ENCODE data around the gene TNIP1.

TNIP1 gene

GRCh38 chr5:151019331-151019730 is 61.5 kb downstream of the TNIP1 start:
- DNase-seq, result no peak

DNA sequence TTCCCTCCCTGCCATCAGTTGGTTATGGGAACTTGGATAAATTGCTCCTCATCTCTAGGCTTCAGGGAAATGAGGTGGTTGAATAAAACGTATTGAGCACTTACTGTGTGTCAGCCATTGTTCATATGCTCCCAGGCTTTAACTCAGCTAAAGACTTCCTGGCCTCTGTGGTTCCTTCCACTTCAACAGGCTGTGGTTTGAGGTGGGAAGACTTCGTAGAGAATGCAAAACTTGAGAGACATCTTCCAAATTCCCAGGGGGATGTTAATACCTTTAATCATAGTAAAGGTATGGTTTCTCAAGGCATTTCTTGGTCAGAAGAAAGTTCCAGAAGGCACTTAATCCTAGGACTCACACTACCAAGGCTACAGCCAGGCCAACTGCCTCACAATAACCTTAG is 62.0 kb downstream of the TNIP1 start:
- no peak for DNase-seq

GRCh38 chr5:151017897-151018296 is 62.9 kb downstream of the TNIP1 start:
- no peak for DNase-seq

DNA sequence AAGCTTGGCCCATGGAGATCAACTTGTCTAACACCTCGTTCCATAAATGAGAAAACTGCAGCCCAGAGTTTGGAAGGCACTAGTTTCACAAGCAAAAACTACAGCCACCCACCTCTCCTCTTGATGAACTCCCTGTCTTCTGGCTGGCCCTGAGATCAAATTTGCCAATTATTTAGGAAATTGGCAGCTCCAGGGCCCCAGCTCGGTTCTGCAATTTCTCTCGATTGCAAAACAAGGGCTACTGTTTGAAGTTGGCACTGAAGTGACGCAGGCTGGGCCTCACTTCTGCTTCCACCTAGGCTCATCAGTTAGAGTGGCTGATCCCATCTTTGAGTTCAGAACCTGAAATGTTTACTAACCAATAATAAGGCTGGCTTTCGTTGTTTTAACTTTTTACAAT is 64.1 kb downstream of the TNIP1 start:
- DNase-seq, result no peak

DNA sequence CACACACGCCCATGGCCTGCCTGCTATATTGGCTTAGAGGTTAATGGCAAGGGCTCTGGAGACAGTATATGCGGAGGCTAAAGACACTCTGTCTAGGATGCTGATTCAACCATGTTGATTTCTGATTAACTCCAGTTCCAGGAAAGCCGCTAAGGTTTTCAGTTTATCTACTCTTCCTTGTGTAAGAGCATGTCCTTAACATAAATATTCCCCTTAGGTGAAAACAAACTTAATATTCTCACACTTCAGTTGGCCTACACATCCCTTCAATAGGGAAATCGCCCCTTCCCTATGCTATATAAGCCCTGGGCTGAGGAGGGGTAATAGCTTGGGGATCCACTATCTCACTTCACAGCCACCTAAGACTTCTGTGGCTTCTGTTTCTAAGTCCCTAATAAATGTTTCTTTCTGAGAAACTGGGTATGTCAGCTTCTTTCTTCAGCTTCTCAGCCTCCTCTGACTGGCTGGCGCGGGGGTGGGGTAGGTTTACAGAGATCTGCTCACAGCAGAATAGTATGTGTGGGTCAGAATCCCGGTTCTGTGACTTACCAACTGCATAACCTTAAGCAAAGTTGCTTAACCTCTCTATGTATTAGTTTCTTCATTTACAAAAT is 64.8 kb downstream of the TNIP1 start:
- no peak for DNase-seq

DNA sequence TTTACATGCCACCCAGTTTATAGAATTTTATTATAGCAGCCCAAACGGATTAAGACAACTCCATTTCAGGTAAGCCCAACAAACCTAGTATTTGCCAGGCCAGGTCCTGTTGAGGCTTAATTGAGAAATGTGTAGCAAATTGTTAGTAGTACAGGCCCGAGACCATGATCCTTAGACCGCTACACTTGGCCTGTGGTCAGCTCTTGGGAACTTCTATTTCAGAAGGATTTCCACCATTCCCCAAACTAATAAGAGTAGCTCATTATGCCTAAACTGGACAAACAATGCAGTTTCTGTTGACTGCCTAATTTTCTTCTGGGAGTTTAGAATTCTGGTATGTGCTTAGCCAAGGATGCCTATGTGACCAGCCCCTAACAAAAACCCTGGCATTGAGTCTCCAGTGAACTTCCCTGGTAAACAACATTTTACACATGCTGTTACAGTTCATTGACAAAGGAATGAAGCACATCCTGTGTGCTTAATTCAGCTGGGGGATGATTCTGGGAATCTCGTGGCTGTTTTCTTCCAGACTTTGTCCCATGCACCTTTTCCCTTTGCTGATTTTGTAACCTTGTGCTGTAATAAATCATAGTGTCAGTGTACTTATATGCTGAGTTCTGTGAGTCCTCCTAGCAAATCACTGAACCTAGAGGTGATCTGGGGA is 66.0 kb downstream of the TNIP1 start:
- no peak for DNase-seq

- DNase-seq, result no peak
Measured at GRCh38 chr5:151012862-151013261, 68.0 kb downstream of the TNIP1 start.

- no peak for DNase-seq
Measured at GRCh38 chr5:151008906-151009305, 71.9 kb downstream of the TNIP1 start.

DNA sequence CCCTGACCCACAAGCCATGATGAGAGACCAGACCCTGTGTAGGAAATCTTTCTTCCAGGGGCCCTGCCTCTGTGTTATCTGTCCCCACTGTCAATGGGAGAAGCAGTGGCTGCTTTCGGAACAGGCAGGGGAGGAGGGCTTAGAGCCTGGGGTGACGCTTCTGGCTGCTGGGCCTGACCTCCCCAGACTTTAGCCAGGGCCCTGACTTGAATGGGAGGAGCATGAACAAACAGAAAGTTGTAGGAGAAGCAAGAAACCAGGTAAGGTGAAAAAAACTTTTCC is 72.7 kb downstream of the TNIP1 start:
- DNase-seq, result no peak

GRCh38 chr5:151007430-151008209 is 73.2 kb downstream of the TNIP1 start:
- no peak for DNase-seq

GRCh38 chr5:151006704-151007334 is 74.0 kb downstream of the TNIP1 start:
- DNase-seq, result no peak

- DNase-seq, result no peak
Measured at GRCh38 chr5:151005950-151006576, 74.8 kb downstream of the TNIP1 start.

DNA sequence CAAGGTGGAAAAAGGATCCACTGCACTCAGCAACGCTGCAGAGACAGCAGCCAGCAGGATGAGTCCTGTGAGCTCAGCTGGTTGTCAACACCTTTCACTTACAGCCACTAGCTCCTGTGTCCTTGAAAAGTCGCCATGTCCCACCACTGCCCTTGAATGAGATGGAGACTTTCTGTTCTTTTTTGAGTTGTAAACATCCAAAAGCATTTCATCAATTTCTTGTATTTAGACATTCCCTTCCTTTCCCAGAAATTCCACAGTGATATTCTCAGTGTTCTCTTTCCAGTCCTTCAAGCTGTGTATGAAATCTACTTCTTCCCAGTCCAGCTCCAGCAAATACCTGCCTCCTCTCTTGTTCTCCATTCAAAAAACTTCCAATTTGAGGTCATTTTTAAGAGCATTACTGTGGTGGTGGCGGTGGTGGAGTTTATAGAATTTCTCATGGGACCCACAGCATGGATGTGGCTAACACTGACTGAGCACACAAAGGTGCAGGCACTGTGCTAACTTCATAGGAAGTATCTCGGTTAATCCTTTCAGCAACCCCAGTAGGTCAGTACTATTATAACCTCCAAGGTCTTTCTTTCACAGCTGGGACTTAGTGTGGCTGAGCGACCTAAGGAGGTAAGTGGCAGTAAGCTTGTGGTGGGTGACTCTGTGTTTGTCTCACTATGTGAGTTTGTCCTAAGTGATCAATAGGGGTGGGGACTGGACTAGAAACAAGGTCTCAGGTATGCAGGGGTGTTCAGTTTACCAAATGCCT is 75.5 kb downstream of the TNIP1 start:
- no peak for DNase-seq

- DNase-seq, result no peak
Measured at GRCh38 chr5:151004499-151004898, 76.3 kb downstream of the TNIP1 start.

DNA sequence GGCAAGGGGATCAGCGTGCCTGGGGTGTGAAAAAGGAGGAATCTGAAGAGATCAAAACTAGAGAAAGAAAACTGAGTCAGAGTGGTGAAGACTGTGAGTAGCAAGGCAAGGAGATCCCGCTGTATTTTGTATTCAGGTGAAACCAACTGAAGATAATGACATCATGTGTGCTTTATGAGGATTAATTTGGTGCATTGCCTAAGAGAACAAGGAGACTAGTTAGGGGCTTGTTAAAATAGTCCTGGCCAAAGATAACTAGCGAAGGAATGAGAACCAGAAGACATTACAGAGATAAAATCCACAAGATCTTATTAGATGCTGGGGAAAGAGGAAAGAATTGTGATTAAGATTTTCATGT is 77.4 kb downstream of the TNIP1 start:
- DNase-seq, result no peak

DNA sequence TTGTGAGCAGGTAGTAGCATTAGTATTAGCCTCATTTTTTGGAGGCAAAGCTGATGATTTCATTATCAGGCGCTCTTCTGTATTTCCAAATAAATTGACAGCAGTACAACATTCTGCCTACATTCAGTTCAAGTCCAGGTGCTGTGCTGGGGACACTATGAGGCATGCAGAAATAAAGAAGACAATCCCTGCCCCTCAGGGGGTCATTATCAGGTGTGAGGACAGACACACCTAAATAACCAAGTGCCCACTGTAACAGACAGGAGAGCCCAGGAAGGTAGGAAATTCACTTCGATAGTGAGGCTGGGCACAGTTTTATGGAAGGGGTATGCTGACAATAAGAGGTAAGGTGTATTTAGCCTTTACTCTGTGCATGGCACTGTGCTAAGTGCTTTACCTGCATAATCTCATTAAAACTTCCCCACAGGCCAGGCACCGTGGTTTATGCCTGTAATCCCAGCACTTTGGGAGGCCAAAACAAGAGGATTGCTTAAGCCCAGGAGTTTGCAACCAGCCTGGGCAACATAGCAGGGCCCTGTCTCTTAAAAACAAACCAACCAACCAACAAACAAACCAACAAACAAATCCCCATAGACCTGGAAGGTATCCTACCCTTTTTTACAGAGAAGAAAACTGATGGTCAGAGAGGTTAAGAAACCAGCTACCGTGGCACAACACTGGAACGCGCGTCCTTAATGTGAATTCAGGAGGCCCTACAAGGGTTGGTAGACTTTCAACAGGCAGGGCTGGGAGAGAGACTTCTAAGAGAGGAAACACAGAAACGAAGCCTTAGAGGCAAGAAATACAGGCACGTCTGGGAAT is 77.9 kb downstream of the TNIP1 start:
- DNase-seq, result no peak

- no peak for DNase-seq
Measured at GRCh38 chr5:151002250-151002649, 78.6 kb downstream of the TNIP1 start.

DNA sequence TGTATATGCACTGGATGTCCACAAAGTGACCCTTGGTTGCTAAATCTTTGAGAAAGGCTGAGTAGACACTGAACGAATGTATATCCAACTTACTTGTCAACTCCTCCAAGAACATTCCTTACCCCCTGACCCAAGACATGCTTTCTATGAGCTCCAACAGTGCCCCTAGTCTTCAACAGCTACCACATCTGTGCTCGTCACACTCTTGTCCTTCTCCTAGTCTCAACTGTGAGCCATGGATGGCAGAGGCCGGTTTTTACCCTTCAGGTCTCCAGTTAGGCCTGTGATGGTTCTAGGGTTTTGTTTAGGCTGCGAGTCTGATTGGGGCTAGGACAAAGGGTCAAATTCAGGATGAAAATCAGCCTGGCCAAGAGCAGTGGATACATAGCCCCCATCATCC is 79.4 kb downstream of the TNIP1 start:
- DNase-seq, result no peak

GRCh38 chr5:150999704-151000442 is 81.0 kb downstream of the TNIP1 start:
- no peak for DNase-seq

GRCh38 chr5:150993826-150994412 is 86.9 kb downstream of the TNIP1 start:
- no peak for DNase-seq

- DNase-seq, result no peak
Measured at GRCh38 chr5:150993422-150993821, 87.4 kb downstream of the TNIP1 start.

Measured in NCI-H748 treated with DMSO at 0.1 percent for 48 hours (cell line).